Lower leg skin (tissue), 4 donors: ENCODE measurements around the gene RANBP6. TPM values are rescaled to one million over a fixed set of nuclear protein-coding genes. Genes with fewer than 3 reads are reported as not detected.
"Not testable (repeated sequence)": the region's sequence is repeated elsewhere in the genome, so short reads cannot be mapped to it uniquely, and the experiment has no call there.

Experiments
- DNase-seq, 2 donors: peaks; one replicate each; pipeline ENCODE4 v3.0.0-alpha.2; 2019; ENCODE audit warnings: low spot score in 2 of 2
- H3K4me3 ChIP-seq: fragments of 200-600 bp; sonication (generic); 2 replicates; pipeline ENCODE4 v1.5.1; 2017; ENCODE audit warnings: mild to moderate bottlenecking, low read depth; ENCODE audit not compliant: poor library complexity, severe bottlenecking
- CTCF ChIP-seq, 3 donors: fragments of 450-650 bp; IDR thresholded peaks; one replicate each; pipeline ENCODE4 v1.5.1; 2016; ENCODE audit warnings: antibody characterized with exemption in 3 of 3, mild to moderate bottlenecking in 3 of 3, moderate library complexity in 2 of 3
- POLR2A ChIP-seq, 2 donors: fragments of 450-650 bp; IDR thresholded peaks; one replicate each; pipeline ENCODE4 v1.6.1; 2016 to 2017; ENCODE audit warnings: antibody characterized with exemption in 2 of 2, mild to moderate bottlenecking in 1 of 2, moderate library complexity in 1 of 2
- WGBS, 2 donors: methylation state at CpG; one replicate each; pipeline ENCODE4 v1.1.5; 2018; 5-methylcytosine and 5-hydroxymethylcytosine counted together
- intact Hi-C: fragments of 100-400 bp; cut with DNase I; formaldehyde crosslinking; loops from one replicate; pipeline ENCODE4 v1.15.0; 2023; ENCODE audit warnings: low total_unique reads
- total RNA-seq, 4 donors: library from RNA; depleted of rRNA; stranded (reverse); fragments of >200 nt; gene quantifications; one replicate each; pipeline ENCODE4 v1.1.0, GENCODE V29; 2016

The RANBP6 gene
- total RNA-seq, 4 donors from 2014 or later, result 16.0 to 19.8 (median 17.9) TPM

GRCh38 chr9:6045364-6045763 is 29.9 kb upstream of the RANBP6 start:
- WGBS, 2 donors, result 87 to 88% methylated on average over 4 of the region's 4 CpGs
- no peak for TF ChIP-seq CTCF (IDR thresholded peaks at IDR 0.05)
- TF ChIP-seq POLR2A (IDR thresholded peaks at IDR 0.05), result no peak
- intact Hi-C loops, result loop anchor here (5.0 kb wide), 1 partner anchor 467 kb away; no protein-coding TSS in a partner anchor
- no peak for DNase-seq
- no peak overlapping the region for H3K4me3 ChIP-seq

- intact Hi-C loops, result no loop called here
- 89 to 96% methylated on average over 3 of the region's 3 CpGs for WGBS, 2 donors
- DNase-seq, result no peak
- no peak overlapping the region for H3K4me3 ChIP-seq
- TF ChIP-seq POLR2A (IDR thresholded peaks at IDR 0.05), result no peak
- no peak for TF ChIP-seq CTCF (IDR thresholded peaks at IDR 0.05)
Measured at GRCh38 chr9:6040077-6040476, 24.7 kb upstream of the RANBP6 start.

- TF ChIP-seq CTCF (IDR thresholded peaks at IDR 0.05), result no peak
- TF ChIP-seq POLR2A (IDR thresholded peaks at IDR 0.05), result no peak
- 81 to 87% methylated on average over 3 of the region's 3 CpGs for WGBS, 2 donors
- intact Hi-C loops, result no loop called here
- DNase-seq, result no peak
- H3K4me3 ChIP-seq, result no peak overlapping the region
Measured at GRCh38 chr9:6036391-6036790, 21.0 kb upstream of the RANBP6 start.

- intact Hi-C loops, result no loop called here
- no peak for TF ChIP-seq POLR2A (IDR thresholded peaks at IDR 0.05)
- no peak for TF ChIP-seq CTCF (IDR thresholded peaks at IDR 0.05)
Measured at GRCh38 chr9:6034954-6035353, 19.5 kb upstream of the RANBP6 start.

GRCh38 chr9:6029604-6030274 is 14.3 kb upstream of the RANBP6 start:
- WGBS, 2 donors, result 77 to 81% methylated on average over 4 of the region's 4 CpGs
- intact Hi-C loops, result no loop called here

More at GRCh38 chr9:6034954-6035353, 19.5 kb upstream of the RANBP6 start:
- H3K4me3 ChIP-seq, result no peak overlapping the region
- 65 to 89% methylated on average over 3 to 5 of the region's 5 CpGs for WGBS, 2 donors
- DNase-seq, result no peak

GRCh38 chr9:6024035-6024554 is 8.7 kb upstream of the RANBP6 start:
- 34 to 44% methylated on average over 4 of the region's 4 CpGs for WGBS, 2 donors
- TF ChIP-seq POLR2A (IDR thresholded peaks at IDR 0.05) (no peak), CTCF (IDR thresholded peaks at IDR 0.05) (no peak)
- DNase-seq, result no peak
- no peak overlapping the region for H3K4me3 ChIP-seq
- intact Hi-C loops, result no loop called here

More at GRCh38 chr9:6029604-6030274, 14.3 kb upstream of the RANBP6 start:
- TF ChIP-seq POLR2A (IDR thresholded peaks at IDR 0.05), result no peak
- DNase-seq, result no peak
- no peak overlapping the region for H3K4me3 ChIP-seq

- H3K4me3 ChIP-seq, intact Hi-C loops, DNase-seq: not testable (repeated sequence)
- WGBS, 2 donors, result 93 to 94% methylated on average over 10 of the region's 10 CpGs
Measured at GRCh38 chr9:6016975-6017374, 1.6 kb upstream of the RANBP6 start.
